ENCODE measurements around the gene PSG11.
"Not testable (repeated sequence)": the region's sequence is repeated elsewhere in the genome, so short reads cannot be mapped to it uniquely, and the experiment has no call there.

The PSG11 gene

DNA sequence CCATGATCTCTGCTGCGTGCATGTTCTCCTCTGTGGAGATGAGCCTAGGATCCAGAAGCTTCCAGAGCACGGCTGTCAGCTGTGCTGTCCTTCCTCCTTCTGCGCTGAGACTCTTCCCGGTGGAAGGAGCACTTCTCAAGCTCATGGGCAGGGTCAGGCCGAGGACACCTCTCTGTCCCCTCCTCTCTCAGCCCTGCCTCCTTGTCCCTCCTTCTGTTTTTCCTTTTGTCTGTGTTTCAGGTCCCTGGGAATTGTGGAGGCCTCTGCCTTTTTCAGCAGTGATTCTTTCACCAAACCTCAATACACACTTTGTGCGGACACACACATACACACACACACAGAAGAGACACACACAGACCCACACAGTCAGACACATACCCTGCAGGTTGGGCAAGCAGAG, at the start of gene PSG11:
Gene PSG11, minus strand, starts transcription at position 101 of the 400 bp plus-strand sequence. Its CDS starts 97 bp downstream, at position 4.
- DNase-seq = not testable (repeated sequence)

- not testable (repeated sequence) for DNase-seq
Measured at GRCh38 chr19:43062418-43062817, 36.1 kb upstream of the PSG11 start.

GRCh38 chr19:43061326-43061725, 35.1 kb upstream of the PSG11 start:
- DNase-seq = not testable (repeated sequence)

- DNase-seq = not testable (repeated sequence)
Measured at GRCh38 chr19:43060254-43060653, 34.0 kb upstream of the PSG11 start.

DNA sequence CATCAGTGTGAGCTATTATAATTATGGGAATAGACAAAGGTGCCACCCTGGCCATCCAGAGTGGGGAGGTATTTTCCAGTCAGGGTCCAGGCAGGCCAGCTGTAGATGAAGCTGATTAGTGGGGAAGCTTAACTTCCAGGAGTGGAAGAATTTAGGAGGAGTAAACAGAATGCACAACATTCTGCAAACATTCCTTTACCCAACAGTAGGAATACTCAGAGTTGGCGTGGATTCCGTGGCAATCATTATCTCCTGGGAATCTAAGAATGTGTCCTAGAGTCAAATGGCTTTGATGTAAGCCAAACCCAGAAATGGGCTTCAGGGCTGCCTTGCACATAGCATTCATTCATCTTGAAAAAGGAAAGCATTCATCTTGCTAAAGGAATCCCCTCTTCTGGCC, 33.2 kb upstream of the PSG11 start:
- not testable (repeated sequence) for DNase-seq

DNA sequence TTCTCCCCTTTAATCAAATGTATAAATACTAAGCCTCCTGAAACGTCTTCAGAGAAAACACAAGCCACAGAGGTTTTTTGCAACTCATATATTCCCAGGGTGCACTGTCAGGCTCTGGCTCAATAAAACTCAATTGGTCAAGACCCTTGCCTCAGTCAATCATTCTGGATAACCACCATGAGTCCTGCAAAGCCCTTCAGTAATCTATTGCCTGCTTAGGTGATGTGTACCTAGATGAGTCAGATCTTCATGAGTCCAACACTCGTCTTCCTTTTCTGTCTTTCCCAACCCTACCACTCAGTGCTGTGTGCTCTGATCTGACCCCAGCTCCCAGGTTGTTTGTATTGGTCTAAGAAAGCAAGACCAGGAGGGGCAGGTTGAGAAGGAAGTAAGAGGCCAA, 32.2 kb upstream of the PSG11 start:
- DNase-seq = not testable (repeated sequence)

DNA sequence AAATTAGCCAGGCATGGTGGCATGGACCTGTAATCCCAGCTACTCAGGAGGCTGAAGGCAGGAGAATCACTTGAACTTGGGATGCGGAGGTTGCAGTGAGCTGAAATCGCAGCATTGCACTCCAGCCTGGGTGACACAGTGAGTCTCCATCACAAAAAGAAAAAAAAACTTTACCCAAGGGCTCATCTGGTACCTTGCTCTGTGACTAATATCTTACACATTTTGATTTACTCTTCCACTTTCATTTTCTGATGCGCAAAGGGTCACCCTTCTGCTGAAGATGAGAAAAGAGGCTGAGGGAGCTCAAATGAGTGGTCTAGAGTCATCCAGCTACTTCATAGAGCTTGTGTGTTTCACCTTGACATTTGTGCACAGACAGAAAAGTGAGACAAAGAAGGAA, 21.7 kb upstream of the PSG11 start:
- not testable (repeated sequence) for DNase-seq

GRCh38 chr19:43046578-43046977, 20.3 kb upstream of the PSG11 start:
- DNase-seq = not testable (repeated sequence)

DNA sequence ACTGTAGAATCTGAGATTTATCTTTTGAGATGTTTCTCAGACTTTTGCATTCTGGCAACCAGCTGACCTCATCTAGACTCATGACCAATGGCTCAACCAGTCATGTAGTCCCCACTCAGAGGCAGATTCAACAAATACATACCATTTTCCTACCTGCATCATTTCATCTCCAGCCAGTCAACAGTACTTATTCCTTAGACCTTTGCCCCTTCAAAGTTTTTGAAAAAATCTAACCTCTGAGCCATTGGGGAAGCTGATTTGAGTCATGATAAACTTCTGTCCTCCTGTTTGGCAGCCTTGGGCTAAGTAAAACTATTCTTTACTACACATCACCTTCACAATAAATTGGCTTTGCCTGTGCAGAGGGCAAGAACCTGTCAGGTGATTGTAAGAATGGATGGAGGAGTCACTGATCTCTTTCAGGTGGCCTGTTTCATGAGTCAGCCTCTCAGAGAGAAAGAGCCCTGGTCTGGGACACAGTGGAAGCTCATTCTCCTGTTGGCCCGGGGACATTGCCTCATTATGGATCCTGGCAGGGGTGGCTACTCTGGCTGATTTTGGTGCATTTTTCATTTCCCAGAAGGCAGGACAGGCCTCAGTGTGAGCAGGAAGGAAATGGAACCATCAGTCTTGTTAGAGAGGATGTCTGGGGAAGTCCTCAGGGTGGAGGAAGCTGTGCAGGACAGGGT, 17.4 kb upstream of the PSG11 start:
- not testable (repeated sequence) for DNase-seq

DNA sequence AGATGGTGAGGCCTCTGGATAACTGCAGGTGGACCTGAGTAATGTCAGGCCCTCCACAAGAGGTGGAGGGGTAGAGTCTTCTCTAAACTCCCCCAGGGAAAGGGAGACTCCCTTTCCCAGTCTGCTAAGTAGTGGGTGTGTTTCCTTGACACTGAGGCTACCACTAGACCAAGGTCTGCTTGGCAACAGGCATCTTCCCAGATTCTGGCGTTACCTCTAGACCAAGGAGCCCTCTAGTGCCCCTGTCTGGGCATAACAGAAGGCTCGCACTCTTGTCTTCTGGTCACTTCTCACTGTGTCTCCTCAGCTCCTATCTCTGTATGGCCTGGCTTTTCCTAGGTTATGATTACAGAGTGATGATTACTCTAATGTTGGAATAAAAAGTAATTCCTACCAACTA, 5.4 kb upstream of the PSG11 start:
- not testable (repeated sequence) for DNase-seq

DNA sequence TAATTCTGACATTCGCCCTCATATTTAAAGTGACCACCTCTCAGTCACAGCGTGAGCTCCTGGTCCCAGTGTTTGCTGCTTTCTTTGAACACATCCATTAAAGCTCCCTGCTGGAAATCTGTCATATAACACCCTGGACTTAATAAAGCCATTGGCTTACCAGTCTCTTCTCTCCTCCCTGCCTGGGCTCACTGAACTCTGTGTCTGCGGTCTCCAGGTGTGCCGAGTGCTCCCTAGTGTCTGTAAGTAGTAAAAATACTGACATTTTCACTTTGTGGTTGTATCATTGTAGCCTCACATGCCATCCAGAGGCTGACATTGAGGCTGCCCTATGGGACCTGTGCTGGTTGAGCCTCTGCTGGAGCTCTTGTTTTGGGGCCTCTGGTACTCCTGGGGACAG, 2.6 kb upstream of the PSG11 start:
- no peak for DNase-seq

DNA sequence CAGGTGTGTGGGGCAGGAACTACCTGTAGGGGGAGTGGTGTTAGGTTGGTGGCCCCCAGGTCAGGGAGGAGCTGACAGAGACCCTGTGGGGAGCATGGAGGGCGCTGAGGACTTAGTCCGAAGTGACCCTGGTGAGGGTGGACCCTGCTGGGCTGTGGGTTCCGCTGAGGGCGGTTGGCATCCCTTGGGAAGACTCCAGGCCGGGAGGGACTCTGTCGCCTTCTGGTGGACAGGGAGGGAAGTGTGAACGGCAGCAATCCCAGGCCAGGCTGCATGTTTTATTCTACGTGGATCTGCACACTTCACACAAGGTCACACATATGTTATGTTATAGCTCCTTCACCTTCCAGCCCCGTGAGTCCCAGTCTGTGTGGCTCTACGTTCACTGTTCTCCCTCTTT, 1.7 kb upstream of the PSG11 start:
- not testable (repeated sequence) for DNase-seq

DNA sequence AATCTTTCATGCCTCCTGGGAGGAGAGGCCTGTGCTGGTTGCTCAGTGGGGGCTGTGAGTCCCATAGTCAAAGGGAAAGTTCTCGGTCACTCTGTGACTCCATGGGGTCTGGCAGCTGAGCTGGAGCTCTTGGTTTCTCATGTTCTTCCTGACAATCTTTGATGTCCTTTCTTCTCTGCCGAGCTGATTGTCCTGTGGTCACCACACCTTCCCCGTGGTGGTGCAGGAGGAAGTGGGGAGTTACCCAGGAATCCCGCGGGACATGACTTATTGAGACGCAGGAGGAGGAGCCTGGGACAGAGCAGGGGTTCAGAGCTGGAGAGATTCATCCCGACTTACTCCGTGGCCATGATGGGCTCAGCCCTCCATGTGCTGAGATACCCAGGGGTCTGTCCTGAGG, 792 bp upstream of the PSG11 start:
- DNase-seq = not testable (repeated sequence)

DNA sequence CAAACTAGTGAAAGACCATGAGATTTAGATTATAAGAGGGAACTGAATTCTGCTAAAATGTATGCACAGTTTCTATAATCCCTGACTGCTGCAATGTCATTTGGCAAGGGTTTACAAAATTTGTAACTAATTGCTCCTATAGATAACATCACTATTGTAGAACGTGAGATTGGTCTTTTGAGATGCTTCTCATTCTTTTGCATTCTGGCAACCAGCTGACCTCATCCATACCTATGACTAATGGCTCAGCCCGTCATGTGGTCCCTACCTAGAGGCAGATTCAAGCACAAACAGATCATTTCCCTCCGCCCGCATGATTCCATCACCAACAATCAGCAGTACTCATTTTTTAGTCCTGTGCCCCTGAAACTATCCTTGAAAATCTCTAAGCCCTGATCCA, 4.2 kb downstream of the PSG11 start:
- DNase-seq = not testable (repeated sequence)

GRCh38 chr19:43021629-43022028, 4.6 kb downstream of the PSG11 start:
- DNase-seq = not testable (repeated sequence)

DNA sequence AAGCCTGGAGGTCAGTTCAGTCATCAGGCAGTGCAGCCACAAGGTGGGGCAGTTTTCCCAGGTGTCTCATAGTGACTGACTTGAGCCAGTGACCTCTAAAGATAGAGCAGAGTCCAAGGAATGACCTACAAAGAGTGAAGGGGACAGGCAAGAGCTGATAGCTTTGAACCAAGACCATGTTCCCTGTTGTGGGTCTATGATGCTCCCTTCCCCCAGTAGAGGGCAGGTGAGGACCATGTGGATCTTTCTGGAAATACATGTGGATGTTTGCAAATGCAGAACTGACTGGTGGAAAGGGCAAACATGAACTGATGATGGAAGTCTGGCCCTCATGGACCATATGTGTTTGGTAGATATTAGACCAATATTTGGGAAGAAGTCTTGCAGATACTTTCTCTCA, 6.7 kb downstream of the PSG11 start:
- DNase-seq = not testable (repeated sequence)

GRCh38 chr19:43005841-43006240, 20.4 kb downstream of the PSG11 start:
- not testable (repeated sequence) for DNase-seq

DNA sequence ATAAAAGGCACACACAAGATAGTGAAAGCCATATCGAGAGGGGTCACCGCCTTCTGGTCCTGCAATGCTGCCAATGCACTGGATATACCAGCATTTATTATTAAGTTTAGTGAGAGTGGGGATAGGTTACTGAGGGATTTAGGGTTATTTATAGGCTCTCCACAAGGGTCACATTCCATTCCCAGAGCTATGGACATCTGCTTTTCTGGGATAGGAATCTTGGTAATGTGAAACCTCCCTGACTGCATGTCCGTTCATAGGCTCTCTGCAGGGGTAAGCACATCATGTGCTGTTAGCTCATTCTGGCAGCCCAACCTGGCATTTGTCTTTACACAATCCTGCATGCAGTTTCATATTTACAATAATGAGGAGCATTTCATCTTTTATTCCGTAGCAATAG, 21.4 kb downstream of the PSG11 start:
- DNase-seq = not testable (repeated sequence)

- DNase-seq = not testable (repeated sequence)
Measured at GRCh38 chr19:43003634-43004033, 22.6 kb downstream of the PSG11 start.

DNA sequence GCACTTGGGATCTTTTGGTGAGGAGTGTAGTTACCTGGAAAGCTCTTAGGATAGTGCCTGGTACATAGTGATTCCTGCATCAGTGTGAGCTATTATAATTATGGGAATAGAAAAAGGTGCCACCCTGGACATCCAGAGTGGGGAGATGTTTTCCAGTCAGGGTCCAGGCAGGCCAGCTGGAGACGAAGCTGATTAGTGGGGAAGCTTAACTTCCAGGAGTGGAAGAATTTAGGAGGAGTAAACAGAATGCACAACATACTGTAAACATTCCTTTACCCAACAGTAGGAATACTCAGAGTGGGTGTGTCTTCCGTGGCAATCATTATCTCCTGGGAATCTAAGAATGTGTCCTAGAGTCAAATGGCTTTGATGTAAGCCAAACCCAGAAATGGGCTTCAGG, 23.3 kb downstream of the PSG11 start:
- DNase-seq = not testable (repeated sequence)

- DNase-seq = not testable (repeated sequence)
Measured at GRCh38 chr19:42996161-42996560, 30.1 kb downstream of the PSG11 start.

DNA sequence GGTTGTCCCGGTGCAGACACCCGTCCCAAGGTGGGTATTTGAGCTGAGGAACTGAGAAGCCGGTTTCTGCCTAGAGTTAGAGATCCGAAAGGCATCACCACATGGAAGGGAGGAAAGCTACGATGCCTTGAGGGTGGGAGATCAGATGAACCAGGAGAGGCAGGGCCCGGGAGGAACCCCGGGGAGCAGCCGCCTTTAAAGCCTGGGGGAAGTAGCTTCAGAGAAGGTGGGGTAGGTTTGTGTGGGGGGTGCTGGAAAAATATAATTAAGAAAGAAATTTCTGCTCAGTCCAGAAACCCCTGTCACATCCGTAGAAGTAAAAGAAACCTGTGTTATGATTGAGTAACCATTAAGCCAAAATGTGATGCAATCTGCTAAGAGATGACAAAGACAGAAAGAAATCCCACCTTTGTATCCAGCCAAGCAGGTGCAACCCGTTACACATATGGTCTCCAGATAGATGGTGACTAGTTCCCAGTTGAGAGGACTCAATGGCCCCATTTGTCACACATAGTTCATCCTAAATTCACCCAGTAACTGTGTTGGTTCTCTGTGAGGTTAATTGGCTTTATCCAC, 34.2 kb downstream of the PSG11 start:
- DNase-seq = not testable (repeated sequence)

DNA sequence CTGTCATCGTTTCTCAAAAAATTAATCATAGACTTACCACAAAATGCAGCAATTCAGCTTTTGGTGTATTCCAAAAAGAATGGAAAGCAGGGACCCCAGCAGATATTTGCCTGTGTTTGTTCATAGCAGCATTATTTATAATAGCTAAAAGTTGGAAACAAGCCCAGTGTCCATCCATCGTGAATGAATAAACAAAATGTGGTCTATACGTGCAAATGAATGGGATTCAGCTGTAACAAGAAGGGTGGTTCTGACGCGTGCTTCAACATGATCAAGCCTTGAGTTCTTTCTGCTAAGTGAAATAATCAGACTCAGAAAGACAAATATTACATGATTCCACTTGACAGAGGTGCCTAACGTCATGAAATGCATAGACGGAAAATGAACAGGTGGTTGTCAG, 36.4 kb downstream of the PSG11 start:
- no peak for DNase-seq

- not testable (repeated sequence) for DNase-seq
Measured at GRCh38 chr19:42989186-42989585, 37.1 kb downstream of the PSG11 start.

DNA sequence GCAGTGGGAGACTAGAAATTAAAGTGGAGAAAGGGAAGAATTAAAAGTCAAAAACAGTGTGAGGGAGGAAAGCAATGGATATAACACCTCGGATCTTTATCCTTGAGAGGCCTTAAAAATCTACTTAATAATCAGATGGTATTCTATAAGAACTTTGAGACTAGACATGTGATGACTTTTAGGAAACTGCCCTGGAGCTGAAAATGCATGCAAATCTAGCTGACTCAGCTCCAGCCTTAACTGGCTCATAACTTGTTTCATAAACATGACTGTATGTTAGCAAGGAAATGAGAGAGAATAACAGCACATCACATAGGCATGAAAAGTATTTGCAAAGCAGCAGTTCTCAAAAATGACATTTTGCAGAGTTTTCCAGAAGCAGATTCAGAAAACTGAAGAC, 38.1 kb downstream of the PSG11 start:
- DNase-seq = not testable (repeated sequence)
